Kidney (tissue), 14 donors: Measurements from ENCODE around the gene SNTG2. TPM values are rescaled to one million over a fixed set of nuclear protein-coding genes. Genes with fewer than 3 reads are reported as not detected.
"Not testable (repeated sequence)": the region's sequence is repeated elsewhere in the genome, so short reads cannot be mapped to it uniquely, and the experiment has no call there.

Experiments used
- DNase-seq, 5 donors: peaks; one replicate each; pipeline ENCODE4 v3.0.0-alpha.2; 2013 to 2020
- FAIRE-seq: peaks from 2 replicates; lab custom pipeline; 2012; peaks lifted over from hg19 to GRCh38; lab: Jason Lieb, UNC
- H3K27ac ChIP-seq, 2 donors: one replicate each; pipeline ENCODE4 v1.7.0; 2013; ENCODE audit warnings: low read depth in 2 of 2, low read length in 2 of 2, inconsistent platforms in 1 of 2
- H3K27me3 ChIP-seq: one replicate; pipeline ENCODE4 v1.7.1; 2013; ENCODE audit warnings: low read length, inconsistent platforms; ENCODE audit not compliant: control insufficient read depth, insufficient read depth
- H3K36me3 ChIP-seq, 3 donors: one replicate each; pipeline versions ENCODE4 v1.7.0 to v1.7.1; 2013; ENCODE audit warnings: low read length in 3 of 3, control low read depth in 1 of 3, inconsistent platforms in 1 of 3; ENCODE audit not compliant: insufficient read depth in 3 of 3, control insufficient read depth in 2 of 3
- H3K4me1 ChIP-seq, 3 donors: one replicate each; pipeline versions ENCODE4 v1.7.0 to v1.7.1; 2013; ENCODE audit warnings: low read length in 3 of 3, inconsistent platforms in 1 of 3, low read depth in 1 of 3; ENCODE audit not compliant: control insufficient read depth in 2 of 3, insufficient read depth in 2 of 3
- H3K4me3 ChIP-seq, 3 donors: one replicate each; pipeline versions ENCODE4 v1.7.0 to v1.8.1; 2013; ENCODE audit warnings: low read length in 3 of 3, control low read depth in 1 of 3, inconsistent platforms in 1 of 3
- H3K9ac ChIP-seq, 3 donors: one replicate each; pipeline versions ENCODE4 v1.7.0 to v1.7.1; 2013; ENCODE audit warnings: low read length in 3 of 3, control low read depth in 1 of 3, inconsistent platforms in 1 of 3
- H3K9me3 ChIP-seq, 3 donors: one replicate each; pipeline versions ENCODE4 v1.7.0 to v1.7.1; 2013; ENCODE audit warnings: low read length in 3 of 3, control low read depth in 1 of 3, inconsistent platforms in 1 of 3; ENCODE audit not compliant: control insufficient read depth in 2 of 3, insufficient read depth in 1 of 3
- CTCF ChIP-seq: IDR thresholded peaks from 3 replicates; pipeline ENCODE4 v1.5.1; 2012; ENCODE audit warnings: mild to moderate bottlenecking, moderate library complexity, borderline replicate concordance; ENCODE audit not compliant: insufficient read depth; ENCODE audit errors: extremely low read depth
- intact Hi-C: fragments of 100-400 bp; cut with DNase I; formaldehyde crosslinking; loops from one replicate; pipeline ENCODE4 v1.11.1; 2022
- polyA plus RNA-seq: library from polyadenylated mRNA; stranded (reverse); fragments of 350-450 nt; fragmentation: Illumina TruSeq; extraction: RNeasy Lipid Tissue Mini Kit (QIAGEN cat#74804); gene quantifications from one replicate; pipeline ENCODE4 v1.2.3, GENCODE V29; 2014; ENCODE audit warnings: low read depth, low replicate concordance; ENCODE audit not compliant: insufficient read depth
- total RNA-seq: library from RNA; stranded (reverse); fragmentation: NEBNext Ultra II Directional; extraction: Animal tissue kit (Norgen Biotek cat#: 25700); gene quantifications from one replicate; pipeline ENCODE4 v1.2.1, GENCODE V29; 2021
- donor health status: control.
- donor health status: control.
- donor health status: control.
- donor health status: control.
- donor health status: control.
- donor health status: DM: yes; HTN: yes; CAD: no.
- donor health status: Normal renal cell carcinoma (clear cell type).

The SNTG2 gene
- total and polyA plus RNA-seq, 2 donors from 2014 or later, result 2.2 TPM; not detected in 1

- Histone ChIP-seq H3K9ac (no peak overlapping the region), H3K4me3 (no peak overlapping the region), H3K9me3 (no peaks in the 10 kb centered on the region), H3K27me3 (no peaks in the 10 kb centered on the region), H3K27ac (no peak overlapping the region), H3K36me3 (no peaks in the 10 kb centered on the region), H3K4me1 (no peaks in the 10 kb centered on the region)
- intact Hi-C loops, result no loop called here
- FAIRE-seq (no peak), DNase-seq (peak in 3 of 5 donors; percentile 61 to 68 (median 61))
- TF ChIP-seq CTCF, result no peak
These were observed 457.5 kb downstream of the SNTG2 start for GRCh38 chr2:1407950-1408675.

- Histone ChIP-seq H3K9me3 (no peaks in the 10 kb centered on the region), H3K4me1 (no peaks in the 10 kb centered on the region), H3K36me3 (no peaks in the 10 kb centered on the region), H3K4me3 (no peak within 1 kb of the TSS), H3K27me3 (no peaks in the 10 kb centered on the region), H3K9ac (no peak within 1 kb of the TSS), H3K27ac (no peak within 1 kb of the TSS)
- intact Hi-C loops, result no loop called here
- DNase-seq, result no peak
- no peak for FAIRE-seq
- no peak for TF ChIP-seq CTCF
These were observed 462.6 kb downstream of the SNTG2 start, which contains the start of gene TPO for GRCh38 chr2:1413156-1413710. Gene TPO (plus strand): TSS chr2:1413463. CDS start chr2:1414409, 946 bp downstream.

- no peaks in the 10 kb centered on the region for H3K9me3 ChIP-seq
- H3K9ac ChIP-seq, result no peak overlapping the region
- H3K4me3 ChIP-seq, result no peak overlapping the region
- peak in 1 of 5 donors; percentile 9 for DNase-seq
- TF ChIP-seq CTCF, result no peak
- no peak for FAIRE-seq
- no peaks in the 10 kb centered on the region for H3K36me3 ChIP-seq
- intact Hi-C loops, result no loop called here
- H3K27me3 ChIP-seq, result no peaks in the 10 kb centered on the region
- H3K27ac ChIP-seq, result no peak overlapping the region
- H3K4me1 ChIP-seq, result no peaks in the 10 kb centered on the region
These were observed 463.5 kb downstream of the SNTG2 start for GRCh38 chr2:1414121-1414520.

- DNase-seq, H3K36me3 ChIP-seq, H3K27ac ChIP-seq, H3K9ac ChIP-seq, H3K4me1 ChIP-seq, H3K9me3 ChIP-seq, H3K27me3 ChIP-seq, H3K4me3 ChIP-seq, intact Hi-C loops, FAIRE-seq: not testable (repeated sequence)
These were observed 464.3 kb downstream of the SNTG2 start for GRCh38 chr2:1414901-1415300.
